Upper lobe of left lung (tissue), 6 donors: ENCODE measurements around the gene CNST. TPM values are rescaled to one million over a fixed set of nuclear protein-coding genes. Genes with fewer than 3 reads are reported as not detected.

ENCODE experiments used
- ATAC-seq, 2 donors: fragments of 200-7000 bp; cut with Tn5 transposase; one replicate each; pipeline ENCODE4 v1.9.1; 2022; ENCODE audit warnings: mild to moderate bottlenecking in 2 of 2, moderate library complexity in 2 of 2; ENCODE audit not compliant: low FRiP score in 2 of 2
- DNase-seq, 2 donors: peaks; one replicate each; pipeline ENCODE4 v3.0.0-alpha.2; 2019 to 2020
- H3K27ac ChIP-seq, 4 donors: fragments of 200-600 bp; sonication (generic); one replicate each; pipeline ENCODE4 v1.5.1; 2016 to 2019
- H3K27me3 ChIP-seq, 4 donors: fragments of 200-600 bp; sonication (generic); one replicate each; pipeline ENCODE4 v1.5.1; 2017 to 2019
- H3K36me3 ChIP-seq, 4 donors: fragments of 200-600 bp; sonication (generic); one replicate each; pipeline ENCODE4 v1.5.1; 2016 to 2019
- H3K4me1 ChIP-seq, 4 donors: fragments of 200-600 bp; sonication (generic); one replicate each; pipeline ENCODE4 v1.5.1; 2018 to 2019
- H3K4me3 ChIP-seq, 4 donors: fragments of 200-600 bp; sonication (generic); one replicate each; pipeline ENCODE4 v1.5.1; 2017 to 2019; ENCODE audit warnings: mild to moderate bottlenecking in 2 of 4, moderate library complexity in 1 of 4
- H3K9me3 ChIP-seq, 4 donors: fragments of 200-600 bp; sonication (generic); one replicate each; pipeline ENCODE4 v1.5.1; 2018 to 2019
- CTCF ChIP-seq, 6 experiments: fragments of 450-650 bp in 4 of 6; fragments of 200-600 bp in 2 of 6; sonication (generic) in 2 of 6; IDR thresholded peaks; one replicate each; pipeline ENCODE4 v1.5.1; 2016 to 2019; ENCODE audit warnings: antibody characterized with exemption in 6 of 6
- EP300 ChIP-seq, 4 donors: sonication (generic); formaldehyde crosslinking; IDR thresholded peaks; one replicate each; pipeline ENCODE4 v1.5.1; 2017; ENCODE audit warnings: antibody characterized with exemption in 4 of 4, control low read depth in 2 of 4
- POLR2A ChIP-seq, 4 donors: fragments of 450-650 bp; IDR thresholded peaks; one replicate each; pipeline ENCODE4 v1.5.1; 2016 to 2017; ENCODE audit warnings: antibody characterized with exemption in 4 of 4, mild to moderate bottlenecking in 2 of 4
- POLR2AphosphoS5 ChIP-seq, 2 donors: sonication (generic); formaldehyde crosslinking; IDR thresholded peaks; one replicate each; pipeline ENCODE4 v1.5.1; 2017; ENCODE audit warnings: antibody characterized with exemption in 2 of 2
- WGBS, 2 donors: methylation state at CpG; one replicate each; pipeline ENCODE4 v1.1.5; 2017 to 2018; 5-methylcytosine and 5-hydroxymethylcytosine counted together
- total RNA-seq, 6 donors: library from RNA; depleted of rRNA in 4 of 6; stranded (reverse); fragments of >200 nt in 4 of 6; gene quantifications; one replicate each; pipeline versions ENCODE4 v1.1.0 to v1.2.1, GENCODE V29; 2016 to 2021
- donor health status: DM: no; HTN: no; CAD: no; lungs with moderate emphysema.
- donor health status: DM: no; HTN: yes; CAD: no; lungs with severe emphysema.

The CNST gene
- total RNA-seq, 6 donors from 2014 or later = 22.1 to 40.1 (median 29.2) TPM

- Histone ChIP-seq H3K36me3 (peaks cover 0 to 21% (median 9%) of the 10 kb centered on the region in 4 donors), H3K4me3 (peak overlapping the region; percentile 53 to 96 (median 92)), H3K9me3 (no peaks in the 10 kb centered on the region), H3K27me3 (no peaks in the 10 kb centered on the region), H3K27ac (peak overlapping the region; percentile 95 to 99 (median 97)), H3K4me1 (peaks cover 27 to 55% (median 41%) of the 10 kb centered on the region in 4 donors)
- ATAC-seq (no peak), DNase-seq (no peak)
- no peak for TF ChIP-seq CTCF (IDR thresholded peaks at IDR 0.05)
- TF ChIP-seq EP300 (IDR thresholded peaks at IDR 0.05) = no peak
- TF ChIP-seq POLR2A (IDR thresholded peaks at IDR 0.05) = no peak
- TF ChIP-seq POLR2AphosphoS5 (IDR thresholded peaks at IDR 0.05) = no peak
- WGBS, 2 donors = 34% methylated on average over 33 of the region's 33 CpGs
Observed at GRCh38 chr1:246564839-246565750, 1.2 kb upstream of the CNST start.

GRCh38 chr1:246565751-246566127 lies 517 bp upstream of the CNST start:
- ATAC-seq (peak; percentile 7 to 37), DNase-seq (no peak)
- TF ChIP-seq EP300 (IDR thresholded peaks at IDR 0.05) (no peak), POLR2AphosphoS5 (IDR thresholded peaks at IDR 0.05) (no peak), CTCF (IDR thresholded peaks at IDR 0.05) (no peak), POLR2A (IDR thresholded peaks at IDR 0.05) (no peak)
- Histone ChIP-seq H3K4me3 (peak overlapping the region; percentile 53 to 96 (median 92)), H3K27ac (peak overlapping the region; percentile 95 to 99 (median 97)), H3K27me3 (no peaks in the 10 kb centered on the region), H3K4me1 (peaks cover 32 to 61% (median 47%) of the 10 kb centered on the region in 4 donors), H3K9me3 (no peaks in the 10 kb centered on the region), H3K36me3 (peaks cover 0 to 16% (median 8%) of the 10 kb centered on the region in 4 donors)
- WGBS, 2 donors = 1 to 3% methylated on average over 6 to 25 of the region's 25 CpGs

GRCh38 chr1:246566813-246567645 lies 773 bp downstream of the CNST start:
- WGBS, 2 donors = 2 to 3% methylated on average over 24 to 25 of the region's 25 CpGs
- Histone ChIP-seq H3K4me1 (peaks cover 43 to 73% (median 58%) of the 10 kb centered on the region in 4 donors), H3K36me3 (peaks cover 0 to 11% (median 8%) of the 10 kb centered on the region in 4 donors), H3K27ac (peak overlapping the region; percentile 95 to 99 (median 97)), H3K4me3 (peak overlapping the region; percentile 85 to 96 (median 92)), H3K27me3 (no peaks in the 10 kb centered on the region), H3K9me3 (no peaks in the 10 kb centered on the region)
- no peak for TF ChIP-seq POLR2AphosphoS5 (IDR thresholded peaks at IDR 0.05)
- no peak for TF ChIP-seq EP300 (IDR thresholded peaks at IDR 0.05)
- no peak for TF ChIP-seq POLR2A (IDR thresholded peaks at IDR 0.05)
- TF ChIP-seq CTCF (IDR thresholded peaks at IDR 0.05) = no peak
- peak; percentile 38 to 42 for ATAC-seq
- DNase-seq = peak in 1 of 2 donors; percentile 39

- Histone ChIP-seq H3K4me3 (peak overlapping the region in 3 of 4 donors; percentile 89 to 96 (median 95)), H3K9me3 (no peaks in the 10 kb centered on the region), H3K4me1 (peaks cover 48 to 79% (median 62%) of the 10 kb centered on the region in 4 donors), H3K27me3 (no peaks in the 10 kb centered on the region), H3K27ac (peak overlapping the region; percentile 95 to 99 (median 97)), H3K36me3 (peaks cover 0 to 5% (median 4%) of the 10 kb centered on the region in 4 donors)
- TF ChIP-seq POLR2A (IDR thresholded peaks at IDR 0.05) = no peak
- TF ChIP-seq POLR2AphosphoS5 (IDR thresholded peaks at IDR 0.05) = no peak
- TF ChIP-seq CTCF (IDR thresholded peaks at IDR 0.05) = no peak
- no peak for TF ChIP-seq EP300 (IDR thresholded peaks at IDR 0.05)
- ATAC-seq = no peak
- WGBS, 2 donors = 48 to 56% methylated on average over 4 of the region's 4 CpGs
- no peak for DNase-seq
Observed at GRCh38 chr1:246567646-246568235, 1.5 kb downstream of the CNST start.
